Adrenal gland (tissue), 12 donors: ENCODE data around the gene PCARE. TPM values are rescaled to one million over a fixed set of nuclear protein-coding genes. Genes with fewer than 3 reads are reported as not detected.

ENCODE experiments used
- DNase-seq, 7 donors: peaks; one replicate each; pipeline ENCODE4 v3.0.0-alpha.2; 2019 to 2020
- H3K27ac ChIP-seq, 5 donors: fragments of 200-600 bp; sonication (generic) in 4 of 5; 1 replicate in 3 of 5; 2 replicates in 2 of 5; pipeline versions ENCODE4 v1.5.1 to v1.8.0; 2016 to 2020; ENCODE audit warnings: mild to moderate bottlenecking in 1 of 5
- H3K27me3 ChIP-seq: fragments of 200-600 bp; 2 replicates; pipeline ENCODE4 v1.8.0; 2021
- H3K36me3 ChIP-seq, 2 donors: fragments of 200-600 bp; replicated peaks in 1 of 2; 1 replicate in 1 of 2; 2 replicates in 1 of 2; pipeline versions ENCODE4 v1.5.1 to v1.8.0; 2018 to 2022
- H3K4me1 ChIP-seq, 2 donors: fragments of 200-600 bp; replicated peaks in 1 of 2; 1 replicate in 1 of 2; 2 replicates in 1 of 2; pipeline versions ENCODE4 v1.5.1 to v1.8.0; 2018 to 2021
- H3K4me3 ChIP-seq, 4 donors: fragments of 200-600 bp; sonication (generic) in 3 of 4; one replicate each; pipeline ENCODE4 v1.5.1; 2016 to 2018
- H3K9me3 ChIP-seq, 3 donors: fragments of 200-600 bp; sonication (generic) in 1 of 3; replicated peaks in 1 of 3; 1 replicate in 2 of 3; 2 replicates in 1 of 3; pipeline versions ENCODE4 v1.5.1 to v1.8.0; 2016 to 2021
- CTCF ChIP-seq, 6 experiments: fragments of 450-650 bp in 4 of 6; fragments of 200-600 bp in 2 of 6; sonication (generic) in 1 of 6; IDR thresholded peaks; 1 replicate in 5 of 6; 2 replicates in 1 of 6; pipeline versions ENCODE4 v1.5.1 to v1.8.0; 2016 to 2021; ENCODE audit warnings: antibody characterized with exemption in 6 of 6, mild to moderate bottlenecking in 2 of 6, moderate library complexity in 1 of 6
- POLR2A ChIP-seq, 2 donors: fragments of 450-650 bp; IDR thresholded peaks; one replicate each; pipeline ENCODE4 v1.6.1; 2017; ENCODE audit warnings: antibody characterized with exemption in 2 of 2, mild to moderate bottlenecking in 2 of 2, moderate library complexity in 1 of 2
- WGBS, 4 donors: extraction: QIAGEN DNeasy Blood & Tissue Kit in 2 of 4; methylation state at CpG; one replicate each; pipeline versions ENCODE4 v1.1.5 to v1.1.7; 2013 to 2017; 5-methylcytosine and 5-hydroxymethylcytosine counted together
- intact Hi-C, 2 donors: fragments of 100-400 bp; cut with DNase I; formaldehyde crosslinking; loops; one replicate each; pipeline versions ENCODE4 v1.14.1 to v1.15.0; 2022 to 2023
- polyA plus RNA-seq, 3 donors: library from polyadenylated mRNA; stranded (reverse); fragments of 200-250 nt in 2 of 3; fragments of 350-450 nt in 1 of 3; fragmentation: Illumina TruSeq in 1 of 3; extraction: RNeasy Lipid Tissue Mini Kit (QIAGEN cat#74804) in 1 of 3; gene quantifications; one replicate each; pipeline ENCODE4 v1.2.3, GENCODE V29; 2013 to 2014
- total RNA-seq, 9 donors: library from RNA; depleted of rRNA in 4 of 9; stranded (reverse); fragments of >200 nt in 4 of 9; fragments of 120-200 nt in 1 of 9; fragmentation: NEBNext Ultra II Directional in 1 of 9; extraction: Animal tissue kit (Norgen Biotek cat#: 25700) in 1 of 9; gene quantifications; one replicate each; pipeline versions ENCODE4 v1.1.0 to v1.2.4, GENCODE V29; 2013 to 2023
- donor health status: healthy with polysubstance abuse.
- donor health status: Bipolar disorder and iron deficiency.
- donor health status: DM: yes; HTN: yes; CAD: no.
- donor health status: DM: no; HTN: no; CAD: no.
- donor health status: DM: no; HTN: no; CAD: no.
- donor health status: DM: yes; HTN: yes; CAD: no.

The PCARE gene
- total and polyA plus RNA-seq, 12 donors: 0.02 to 0.17 (median 0.06) TPM; not detected in 8

DNA sequence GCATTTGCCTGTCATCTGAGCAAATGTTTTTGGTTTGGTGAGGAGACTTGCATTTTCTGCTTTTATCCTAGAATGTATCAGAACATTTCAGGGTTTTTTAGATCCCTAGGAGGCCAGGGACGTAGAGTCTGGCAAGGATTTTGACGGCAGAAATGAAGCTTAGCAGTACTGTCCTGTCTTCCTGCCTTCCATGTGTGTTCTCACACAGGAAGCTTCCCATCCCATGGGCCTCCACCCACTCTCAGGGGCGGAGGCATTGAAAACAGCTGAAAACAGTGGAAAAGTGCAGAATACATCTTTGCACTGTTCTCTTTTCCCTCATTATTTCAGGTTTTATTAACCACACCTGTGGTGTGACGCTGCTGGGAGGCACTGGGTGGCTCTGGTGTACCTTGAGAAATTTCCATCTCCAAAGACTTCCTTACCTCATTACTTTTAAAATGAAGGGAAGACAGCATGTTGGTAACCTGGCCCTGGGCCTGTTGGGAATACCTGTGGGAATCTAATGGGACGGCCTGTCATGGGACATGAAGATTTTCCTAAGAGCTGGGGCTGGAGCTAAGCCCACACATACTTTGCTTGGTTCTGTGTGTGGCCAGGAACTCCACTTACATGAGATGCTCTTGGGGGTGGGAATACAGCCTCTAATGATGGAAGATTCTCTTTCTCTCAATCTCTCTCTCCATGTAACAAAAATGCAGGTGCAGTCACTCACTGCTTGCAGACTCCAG is 20.5 kb downstream of the PCARE start:
- intact Hi-C loops: no loop called here
- Histone ChIP-seq H3K4me3 (no peak overlapping the region), H3K27me3 (no peaks in the 10 kb centered on the region), H3K4me1 (no peaks in the 10 kb centered on the region), H3K27ac (peak overlapping the region in 1 of 5 donors; percentile 10), H3K9me3 (no peaks in the 10 kb centered on the region), H3K36me3 (no peaks in the 10 kb centered on the region)
- no peak for TF ChIP-seq POLR2A (IDR thresholded peaks at IDR 0.05)
- no peak for TF ChIP-seq CTCF (IDR thresholded peaks at IDR 0.05)
- no peak for DNase-seq
- WGBS, 4 donors: 60 to 77% (median 71%) methylated on average over 5 of the region's 5 CpGs

DNA sequence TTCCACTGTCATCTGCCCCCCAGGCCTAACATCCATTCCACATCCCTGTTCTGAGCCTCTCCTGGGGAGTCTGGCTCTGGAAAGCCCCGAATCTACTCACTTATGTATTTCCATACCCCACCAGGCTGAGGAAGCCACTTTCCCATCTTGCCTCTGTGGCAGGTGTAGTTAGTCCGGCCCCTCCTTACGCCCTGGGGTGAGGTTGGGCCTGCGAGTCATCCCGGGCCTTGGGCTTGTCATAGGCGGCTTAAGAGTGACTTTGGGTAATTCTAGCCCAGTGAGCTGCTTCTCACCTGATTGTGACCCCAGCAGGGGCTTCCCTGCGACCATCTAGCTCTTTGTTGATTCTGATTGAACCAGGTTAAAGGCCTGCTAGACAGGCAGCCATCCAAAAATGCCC is 21.1 kb downstream of the PCARE start:
- H3K36me3 ChIP-seq: no peaks in the 10 kb centered on the region
- peak in 1 of 7 donors; percentile 33 for DNase-seq
- 52 to 93% (median 84%) methylated on average over 7 of the region's 7 CpGs for WGBS, 4 donors

GRCh38 chr2:29052807-29053206 is 21.5 kb downstream of the PCARE start:
- DNase-seq: no peak
- no peaks in the 10 kb centered on the region for H3K27me3 ChIP-seq
- TF ChIP-seq CTCF (IDR thresholded peaks at IDR 0.05) (no peak), POLR2A (IDR thresholded peaks at IDR 0.05) (no peak)
- intact Hi-C loops: no loop called here
- H3K9me3 ChIP-seq: no peaks in the 10 kb centered on the region
- no peak overlapping the region for H3K27ac ChIP-seq
- no peaks in the 10 kb centered on the region for H3K4me1 ChIP-seq
- no peak overlapping the region for H3K4me3 ChIP-seq
- H3K36me3 ChIP-seq: no peaks in the 10 kb centered on the region
- whole genome bisulfite sequencing, 4 donors: 71 to 83% (median 81%) methylated on average over 6 of the region's 6 CpGs

More for the DNA sequence above, 21.1 kb downstream of the PCARE start:
- TF ChIP-seq POLR2A (IDR thresholded peaks at IDR 0.05) (no peak), CTCF (IDR thresholded peaks at IDR 0.05) (no peak)
- intact Hi-C loops: no loop called here
- Histone ChIP-seq H3K4me3 (no peak overlapping the region), H3K27ac (no peak overlapping the region), H3K9me3 (no peaks in the 10 kb centered on the region), H3K27me3 (no peaks in the 10 kb centered on the region), H3K4me1 (no peaks in the 10 kb centered on the region)

- H3K27ac ChIP-seq: no peak overlapping the region
- H3K9me3 ChIP-seq: no peaks in the 10 kb centered on the region
- H3K4me1 ChIP-seq: no peaks in the 10 kb centered on the region
- no peaks in the 10 kb centered on the region for H3K36me3 ChIP-seq
- intact Hi-C loops: no loop called here
- no peak overlapping the region for H3K4me3 ChIP-seq
- no peaks in the 10 kb centered on the region for H3K27me3 ChIP-seq
- WGBS, 4 donors: 75 to 98% (median 89%) methylated on average over 5 to 12 of the region's 12 CpGs
- TF ChIP-seq POLR2A (IDR thresholded peaks at IDR 0.05) (no peak), CTCF (IDR thresholded peaks at IDR 0.05) (no peak)
- DNase-seq: no peak
Measured at GRCh38 chr2:29051730-29052129, 22.6 kb downstream of the PCARE start.
